GM18861 (cell line): Measurements from ENCODE around the gene SYNE4.
A peak's percentile ranks its signal among the peaks of the same experiment; 100 is the strongest.

Experiments used
- ATAC-seq: cut with Tn5 transposase; IDR thresholded peaks from one replicate; pipeline ENCODE4 v1.9.1; 2021; ENCODE audit not compliant: unreplicated experiment

The SYNE4 gene

GRCh38 chr19:36026091-36026876, 17.7 kb upstream of the SYNE4 start:
- no peak for ATAC-seq

- ATAC-seq: no peak
Observed at GRCh38 chr19:36025541-36025940, 16.9 kb upstream of the SYNE4 start.

- no peak for ATAC-seq
Observed at GRCh38 chr19:36023432-36023831, 14.8 kb upstream of the SYNE4 start.

GRCh38 chr19:36019061-36019670, 10.6 kb upstream of the SYNE4 start:
- no peak for ATAC-seq

GRCh38 chr19:36014012-36014924, 5.7 kb upstream of the SYNE4 start, which contains the start of gene ALKBH6:
Gene ALKBH6, minus strand, starts transcription at chr19:36014213. Its CDS starts 816 bp downstream, at chr19:36013397.
- ATAC-seq: peak; percentile 89

GRCh38 chr19:36013280-36014011, 4.8 kb upstream of the SYNE4 start:
- ATAC-seq: no peak

GRCh38 chr19:36010402-36010801, 1.8 kb upstream of the SYNE4 start:
- no peak for ATAC-seq

- ATAC-seq: no peak
Observed at GRCh38 chr19:36009633-36010379, 1.2 kb upstream of the SYNE4 start.

- ATAC-seq: no peak
Observed at GRCh38 chr19:36009220-36009619, 607 bp upstream of the SYNE4 start.

- no peak for ATAC-seq
Observed at GRCh38 chr19:36006955-36007354, 1.7 kb downstream of the SYNE4 start.

GRCh38 chr19:36003284-36003683, 5.3 kb downstream of the SYNE4 start:
- no peak for ATAC-seq

GRCh38 chr19:36001605-36002004, 7.0 kb downstream of the SYNE4 start:
- no peak for ATAC-seq

- no peak for ATAC-seq
Observed at GRCh38 chr19:35996777-35997176, 11.8 kb downstream of the SYNE4 start.

GRCh38 chr19:35995048-35995993, 13.3 kb downstream of the SYNE4 start, which contains the start of gene SDHAF1:
Gene SDHAF1, plus strand, starts transcription at chr19:35995188. Its CDS starts 87 bp downstream, at chr19:35995275.
- ATAC-seq: peak; percentile 84

GRCh38 chr19:35993923-35994598, 14.6 kb downstream of the SYNE4 start:
- ATAC-seq: no peak

- ATAC-seq: no peak
Observed at GRCh38 chr19:35992907-35993765, 15.5 kb downstream of the SYNE4 start.

GRCh38 chr19:35991731-35992450, 16.7 kb downstream of the SYNE4 start:
- no peak for ATAC-seq
